ENCODE measurements around the gene UBE3C.

The UBE3C gene

GRCh38 chr7:157117796-157118195, 20.9 kb upstream of the UBE3C start:
- Histone ChIP-seq H3K18ac (ENCODE audit: low read length) (no peak overlapping the region), H3K4me3 (ENCODE audit: low read depth, low read length) (no peak overlapping the region), H3K27me3 (ENCODE audit: insufficient read depth, low read length) (no peaks in the 10 kb centered on the region), H3K9ac (ENCODE audit: low read length) (no peak overlapping the region), H2BK120ac (ENCODE audit: insufficient read depth, low read length, poor library complexity) (no peak overlapping the region), H3K9me3 (ENCODE audit: insufficient read depth, low read depth, low read length) (peaks cover 7% of the 10 kb centered on the region), H2BK5ac (ENCODE audit: low read depth, low read length, poor library complexity) (no peak overlapping the region), H4K12ac (ENCODE audit: low read depth, low read length) (no peak overlapping the region), H3K36me3 (ENCODE audit: control insufficient read depth in 1 of 2, insufficient read depth in 2 of 2, low read length in 2 of 2) (no peaks in the 10 kb centered on the region), H4K8ac (ENCODE audit: low read depth, low read length) (no peak overlapping the region), H3K4me1 (ENCODE audit: control insufficient read depth in 1 of 2, insufficient read depth in 2 of 2, low read length in 2 of 2) (no peaks in the 10 kb centered on the region), H2AK5ac (ENCODE audit: low read length) (no peak overlapping the region), H3K4me2 (ENCODE audit: low read length) (no peak overlapping the region), H3K79me1 (ENCODE audit: low read length) (no peaks in the 10 kb centered on the region), H3K23ac (ENCODE audit: low read length) (no peak overlapping the region), H2AFZ (ENCODE audit: insufficient read depth, low read length, poor library complexity) (no peak overlapping the region), H3K79me2 (ENCODE audit: control insufficient read depth, insufficient read depth, low read length, poor library complexity) (no peaks in the 10 kb centered on the region), H4K91ac (ENCODE audit: low read depth, low read length) (no peak overlapping the region), H3K14ac (ENCODE audit: low read length) (no peak overlapping the region), H2BK12ac (ENCODE audit: low read length) (no peak overlapping the region), H3K4ac (ENCODE audit: low read depth, low read length) (no peak overlapping the region), H3K27ac (ENCODE audit: low read depth, low read length) (no peak overlapping the region)
- no peak for DNase-seq
- no CpG with 5 or more reads among the region's 2 CpGs for WGBS (ENCODE audit: extremely low coverage, insufficient coverage, insufficient read length)

- H2BK5ac ChIP-seq (ENCODE audit: low read depth, low read length, poor library complexity) = no peak overlapping the region
- H3K79me1 ChIP-seq (ENCODE audit: low read length) = no peaks in the 10 kb centered on the region
- H2BK120ac ChIP-seq (ENCODE audit: insufficient read depth, low read length, poor library complexity) = no peak overlapping the region
- no peak overlapping the region for H3K14ac ChIP-seq (ENCODE audit: low read length)
- H3K36me3 ChIP-seq (ENCODE audit: control insufficient read depth in 1 of 2, insufficient read depth in 2 of 2, low read length in 2 of 2) = no peaks in the 10 kb centered on the region
- H3K9ac ChIP-seq (ENCODE audit: low read length) = no peak overlapping the region
- H4K8ac ChIP-seq (ENCODE audit: low read depth, low read length) = no peak overlapping the region
- no peak overlapping the region for H2BK12ac ChIP-seq (ENCODE audit: low read length)
- H3K27ac ChIP-seq (ENCODE audit: low read depth, low read length) = no peak overlapping the region
- no peak overlapping the region for H4K12ac ChIP-seq (ENCODE audit: low read depth, low read length)
- no peak for DNase-seq
- H2AFZ ChIP-seq (ENCODE audit: insufficient read depth, low read length, poor library complexity) = no peak overlapping the region
- WGBS (ENCODE audit: extremely low coverage, insufficient coverage, insufficient read length) = no CpG with 5 or more reads among the region's 14 CpGs
- H3K9me3 ChIP-seq (ENCODE audit: insufficient read depth, low read depth, low read length) = peaks cover 7% of the 10 kb centered on the region
- H3K4me2 ChIP-seq (ENCODE audit: low read length) = no peak overlapping the region
- H3K23ac ChIP-seq (ENCODE audit: low read length) = no peak overlapping the region
- no peak overlapping the region for H3K4ac ChIP-seq (ENCODE audit: low read depth, low read length)
- no peaks in the 10 kb centered on the region for H3K27me3 ChIP-seq (ENCODE audit: insufficient read depth, low read length)
- H3K79me2 ChIP-seq (ENCODE audit: control insufficient read depth, insufficient read depth, low read length, poor library complexity) = no peaks in the 10 kb centered on the region
- H2AK5ac ChIP-seq (ENCODE audit: low read length) = no peak overlapping the region
- no peak overlapping the region for H3K4me3 ChIP-seq (ENCODE audit: low read depth, low read length)
- H4K91ac ChIP-seq (ENCODE audit: low read depth, low read length) = no peak overlapping the region
- H3K4me1 ChIP-seq (ENCODE audit: control insufficient read depth in 1 of 2, insufficient read depth in 2 of 2, low read length in 2 of 2) = no peaks in the 10 kb centered on the region
- H3K18ac ChIP-seq (ENCODE audit: low read length) = no peak overlapping the region
Observed at GRCh38 chr7:157120181-157120580, 18.5 kb upstream of the UBE3C start.

GRCh38 chr7:157121184-157121715, 17.5 kb upstream of the UBE3C start:
- Histone ChIP-seq H3K4me3 (ENCODE audit: low read depth, low read length) (no peak overlapping the region), H3K27ac (ENCODE audit: low read depth, low read length) (no peak overlapping the region), H3K23ac (ENCODE audit: low read length) (no peak overlapping the region), H2AK5ac (ENCODE audit: low read length) (no peak overlapping the region), H3K27me3 (ENCODE audit: insufficient read depth, low read length) (no peaks in the 10 kb centered on the region), H3K4me1 (ENCODE audit: control insufficient read depth in 1 of 2, insufficient read depth in 2 of 2, low read length in 2 of 2) (no peaks in the 10 kb centered on the region), H3K9me3 (ENCODE audit: insufficient read depth, low read depth, low read length) (peaks cover 7% of the 10 kb centered on the region), H4K91ac (ENCODE audit: low read depth, low read length) (no peak overlapping the region), H3K4me2 (ENCODE audit: low read length) (no peak overlapping the region), H2AFZ (ENCODE audit: insufficient read depth, low read length, poor library complexity) (no peak overlapping the region), H2BK12ac (ENCODE audit: low read length) (no peak overlapping the region), H3K79me2 (ENCODE audit: control insufficient read depth, insufficient read depth, low read length, poor library complexity) (no peaks in the 10 kb centered on the region), H3K9ac (ENCODE audit: low read length) (no peak overlapping the region), H3K18ac (ENCODE audit: low read length) (no peak overlapping the region), H3K14ac (ENCODE audit: low read length) (no peak overlapping the region), H3K36me3 (ENCODE audit: control insufficient read depth in 1 of 2, insufficient read depth in 2 of 2, low read length in 2 of 2) (no peaks in the 10 kb centered on the region), H2BK120ac (ENCODE audit: insufficient read depth, low read length, poor library complexity) (no peak overlapping the region), H3K4ac (ENCODE audit: low read depth, low read length) (no peak overlapping the region), H4K12ac (ENCODE audit: low read depth, low read length) (no peak overlapping the region), H2BK5ac (ENCODE audit: low read depth, low read length, poor library complexity) (no peak overlapping the region), H3K79me1 (ENCODE audit: low read length) (no peaks in the 10 kb centered on the region), H4K8ac (ENCODE audit: low read depth, low read length) (no peak overlapping the region)
- WGBS (ENCODE audit: extremely low coverage, insufficient coverage, insufficient read length) = no CpG with 5 or more reads among the region's 18 CpGs
- no peak for DNase-seq

- Histone ChIP-seq H3K27me3 (ENCODE audit: insufficient read depth, low read length) (no peaks in the 10 kb centered on the region), H3K4me1 (ENCODE audit: control insufficient read depth in 1 of 2, insufficient read depth in 2 of 2, low read length in 2 of 2) (no peaks in the 10 kb centered on the region), H3K23ac (ENCODE audit: low read length) (no peak overlapping the region), H2BK5ac (ENCODE audit: low read depth, low read length, poor library complexity) (no peak overlapping the region), H3K79me2 (ENCODE audit: control insufficient read depth, insufficient read depth, low read length, poor library complexity) (no peaks in the 10 kb centered on the region), H3K4me2 (ENCODE audit: low read length) (no peak overlapping the region), H4K91ac (ENCODE audit: low read depth, low read length) (no peak overlapping the region), H3K9me3 (ENCODE audit: insufficient read depth, low read depth, low read length) (peaks cover 3% of the 10 kb centered on the region), H2BK12ac (ENCODE audit: low read length) (no peak overlapping the region), H3K14ac (ENCODE audit: low read length) (no peak overlapping the region), H2AFZ (ENCODE audit: insufficient read depth, low read length, poor library complexity) (no peak overlapping the region), H2AK5ac (ENCODE audit: low read length) (no peak overlapping the region), H3K4me3 (ENCODE audit: low read depth, low read length) (no peak overlapping the region), H4K12ac (ENCODE audit: low read depth, low read length) (no peak overlapping the region), H4K8ac (ENCODE audit: low read depth, low read length) (no peak overlapping the region), H2BK120ac (ENCODE audit: insufficient read depth, low read length, poor library complexity) (no peak overlapping the region), H3K27ac (ENCODE audit: low read depth, low read length) (no peak overlapping the region), H3K18ac (ENCODE audit: low read length) (no peak overlapping the region), H3K79me1 (ENCODE audit: low read length) (no peaks in the 10 kb centered on the region), H3K36me3 (ENCODE audit: control insufficient read depth in 1 of 2, insufficient read depth in 2 of 2, low read length in 2 of 2) (no peaks in the 10 kb centered on the region), H3K4ac (ENCODE audit: low read depth, low read length) (no peak overlapping the region), H3K9ac (ENCODE audit: low read length) (no peak overlapping the region)
- WGBS (ENCODE audit: extremely low coverage, insufficient coverage, insufficient read length) = no CpG with 5 or more reads among the region's 12 CpGs
- DNase-seq = no peak
Observed at GRCh38 chr7:157122800-157123495, 15.8 kb upstream of the UBE3C start.
